Ishikawa (cell line): ENCODE data around the gene AMMECR1L.

Source experiments
- CEBPB ChIP-seq: IDR thresholded peaks from 2 replicates; pipeline ENCODE4 v1.6.1; 2012
- CREB1 ChIP-seq: IDR thresholded peaks from 2 replicates; pipeline ENCODE4 v1.6.1; 2012; ENCODE audit warnings: low read depth
- EGR1 ChIP-seq: IDR thresholded peaks from 2 replicates; pipeline ENCODE4 v1.6.1; 2012
- EP300 ChIP-seq: IDR thresholded peaks from 2 replicates; pipeline ENCODE4 v1.6.1; 2012; ENCODE audit warnings: borderline replicate concordance
- FOXM1 ChIP-seq: IDR thresholded peaks from 2 replicates; pipeline ENCODE4 v1.6.1; 2012; ENCODE audit warnings: low read depth, borderline replicate concordance
- NFIC ChIP-seq: IDR thresholded peaks from 2 replicates; pipeline ENCODE4 v1.6.1; 2012
- RAD21 ChIP-seq: IDR thresholded peaks from 2 replicates; pipeline ENCODE4 v1.6.1; 2012; ENCODE audit warnings: low read depth
- TAF1 ChIP-seq: IDR thresholded peaks from 2 replicates; pipeline ENCODE4 v1.6.1; 2012; ENCODE audit warnings: low read depth, mild to moderate bottlenecking
- TCF12 ChIP-seq: IDR thresholded peaks from 2 replicates; pipeline ENCODE4 v1.6.1; 2012; ENCODE audit warnings: low read depth
- TEAD4 ChIP-seq: IDR thresholded peaks from 2 replicates; pipeline ENCODE4 v1.6.1; 2012
- YY1 ChIP-seq: IDR thresholded peaks from 2 replicates; pipeline ENCODE4 v1.6.1; 2012; ENCODE audit warnings: low read depth
- ZBTB7A ChIP-seq: IDR thresholded peaks from 2 replicates; pipeline ENCODE4 v1.6.1; 2012; ENCODE audit warnings: low read depth
- TF ChIP-seq, protein P1 (sequence below): IDR thresholded peaks from 2 replicates; pipeline ENCODE4 v1.6.1; 2012
- TF ChIP-seq, protein P2 (sequence below): IDR thresholded peaks from 2 replicates; pipeline ENCODE4 v1.6.1; 2012
- TF ChIP-seq, protein P3 (sequence below): IDR thresholded peaks from 2 replicates; pipeline ENCODE4 v1.6.1; 2012; ENCODE audit warnings: low read depth, mild to moderate bottlenecking

Gene AMMECR1L

DNA sequence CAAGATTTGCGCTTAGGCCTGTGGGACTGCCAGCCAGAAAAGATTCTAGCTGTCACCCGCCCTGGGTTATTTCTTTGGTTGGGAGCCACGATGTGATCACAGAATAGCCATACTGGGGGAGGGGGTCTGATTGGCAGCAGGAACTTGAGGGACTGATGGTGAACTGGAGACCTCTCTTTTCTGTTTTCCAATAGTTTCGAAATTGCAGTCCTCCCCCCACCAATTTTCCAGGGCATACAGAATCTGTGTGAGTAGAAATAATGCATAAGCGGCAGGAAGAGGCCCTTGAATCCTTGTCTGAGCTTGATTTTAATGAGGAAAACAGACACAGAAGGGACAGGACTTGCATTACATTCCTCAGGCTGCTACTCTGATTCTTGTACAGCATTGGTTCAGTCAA, 25.6 kb downstream of the AMMECR1L start:
- TF ChIP-seq TCF12, result no peak

- TF ChIP-seq FOXM1 (no peak), TCF12 (no peak), EP300 (no peak), CEBPB (no peak), TAF1 (no peak), TEAD4 (no peak)
- TF ChIP-seq, protein P1, sequence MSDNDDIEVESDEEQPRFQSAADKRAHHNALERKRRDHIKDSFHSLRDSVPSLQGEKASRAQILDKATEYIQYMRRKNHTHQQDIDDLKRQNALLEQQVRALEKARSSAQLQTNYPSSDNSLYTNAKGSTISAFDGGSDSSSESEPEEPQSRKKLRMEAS, result peak; percentile 86
- TF ChIP-seq, protein P2, sequence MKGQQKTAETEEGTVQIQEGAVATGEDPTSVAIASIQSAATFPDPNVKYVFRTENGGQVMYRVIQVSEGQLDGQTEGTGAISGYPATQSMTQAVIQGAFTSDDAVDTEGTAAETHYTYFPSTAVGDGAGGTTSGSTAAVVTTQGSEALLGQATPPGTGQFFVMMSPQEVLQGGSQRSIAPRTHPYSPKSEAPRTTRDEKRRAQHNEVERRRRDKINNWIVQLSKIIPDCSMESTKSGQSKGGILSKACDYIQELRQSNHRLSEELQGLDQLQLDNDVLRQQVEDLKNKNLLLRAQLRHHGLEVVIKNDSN, result peak; percentile 53
These were observed 26.1 kb downstream of the AMMECR1L start for GRCh38 chr2:127859712-127860085.

DNA sequence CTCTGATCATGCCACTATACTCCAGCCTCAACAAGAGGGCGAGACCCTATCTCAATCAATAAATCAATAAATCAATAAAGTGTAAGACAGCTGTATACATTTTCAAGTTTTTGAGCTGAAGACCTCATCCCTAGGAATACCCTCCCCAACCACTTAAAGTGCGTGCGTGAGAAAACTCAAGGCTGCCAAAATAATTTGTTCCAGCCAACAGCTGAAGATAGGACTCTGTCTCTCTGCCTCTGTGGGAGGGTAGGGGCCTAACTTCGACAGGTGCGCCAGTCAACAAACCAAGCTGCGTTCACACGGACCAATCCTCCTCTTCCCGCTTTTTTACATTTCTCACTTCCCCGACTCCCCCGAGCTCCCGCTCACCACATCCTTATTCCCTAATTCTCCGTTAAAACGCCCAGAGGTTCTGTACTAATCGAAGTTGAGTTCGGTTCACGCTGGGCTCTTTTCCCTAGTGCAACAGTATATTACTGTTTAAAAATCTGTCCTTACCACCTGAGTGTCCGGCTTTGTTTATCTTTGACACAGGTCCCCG, 28.4 kb downstream of the AMMECR1L start:
- no peak for TF ChIP-seq TAF1

DNA sequence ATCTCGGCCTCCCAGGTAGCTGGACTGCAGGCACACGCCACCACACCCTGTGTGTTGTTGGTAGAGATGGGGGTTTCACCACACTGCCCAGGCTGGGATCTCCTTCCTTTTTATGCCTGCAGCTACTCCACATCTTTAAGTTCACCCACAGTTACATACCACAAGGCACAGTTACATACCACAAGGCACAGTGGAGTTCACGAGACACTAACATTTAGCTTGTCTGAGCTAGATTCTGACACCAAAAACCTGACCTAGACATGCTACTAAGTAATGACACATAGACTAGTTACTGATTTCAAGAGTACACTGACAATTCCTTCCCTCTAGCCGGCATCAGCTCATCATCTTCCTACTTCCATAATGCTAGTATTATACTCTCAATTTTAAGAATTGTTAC, 32.1 kb downstream of the AMMECR1L start:
- TF ChIP-seq CREB1 (no peak), EGR1 (no peak), FOXM1 (no peak), ZBTB7A (no peak), TEAD4 (no peak), TCF12 (no peak), CEBPB (no peak), RAD21 (no peak), EP300 (no peak), TAF1 (no peak), NFIC (no peak), YY1 (no peak)
- TF ChIP-seq, protein P2, result no peak
- TF ChIP-seq, protein P3, sequence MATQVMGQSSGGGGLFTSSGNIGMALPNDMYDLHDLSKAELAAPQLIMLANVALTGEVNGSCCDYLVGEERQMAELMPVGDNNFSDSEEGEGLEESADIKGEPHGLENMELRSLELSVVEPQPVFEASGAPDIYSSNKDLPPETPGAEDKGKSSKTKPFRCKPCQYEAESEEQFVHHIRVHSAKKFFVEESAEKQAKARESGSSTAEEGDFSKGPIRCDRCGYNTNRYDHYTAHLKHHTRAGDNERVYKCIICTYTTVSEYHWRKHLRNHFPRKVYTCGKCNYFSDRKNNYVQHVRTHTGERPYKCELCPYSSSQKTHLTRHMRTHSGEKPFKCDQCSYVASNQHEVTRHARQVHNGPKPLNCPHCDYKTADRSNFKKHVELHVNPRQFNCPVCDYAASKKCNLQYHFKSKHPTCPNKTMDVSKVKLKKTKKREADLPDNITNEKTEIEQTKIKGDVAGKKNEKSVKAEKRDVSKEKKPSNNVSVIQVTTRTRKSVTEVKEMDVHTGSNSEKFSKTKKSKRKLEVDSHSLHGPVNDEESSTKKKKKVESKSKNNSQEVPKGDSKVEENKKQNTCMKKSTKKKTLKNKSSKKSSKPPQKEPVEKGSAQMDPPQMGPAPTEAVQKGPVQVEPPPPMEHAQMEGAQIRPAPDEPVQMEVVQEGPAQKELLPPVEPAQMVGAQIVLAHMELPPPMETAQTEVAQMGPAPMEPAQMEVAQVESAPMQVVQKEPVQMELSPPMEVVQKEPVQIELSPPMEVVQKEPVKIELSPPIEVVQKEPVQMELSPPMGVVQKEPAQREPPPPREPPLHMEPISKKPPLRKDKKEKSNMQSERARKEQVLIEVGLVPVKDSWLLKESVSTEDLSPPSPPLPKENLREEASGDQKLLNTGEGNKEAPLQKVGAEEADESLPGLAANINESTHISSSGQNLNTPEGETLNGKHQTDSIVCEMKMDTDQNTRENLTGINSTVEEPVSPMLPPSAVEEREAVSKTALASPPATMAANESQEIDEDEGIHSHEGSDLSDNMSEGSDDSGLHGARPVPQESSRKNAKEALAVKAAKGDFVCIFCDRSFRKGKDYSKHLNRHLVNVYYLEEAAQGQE, result no peak
- TF ChIP-seq, protein P1, result no peak

GRCh38 chr2:127852388-127852787, 33.4 kb downstream of the AMMECR1L start:
- TF ChIP-seq EGR1 (no peak), CEBPB (peak; percentile 95)

DNA sequence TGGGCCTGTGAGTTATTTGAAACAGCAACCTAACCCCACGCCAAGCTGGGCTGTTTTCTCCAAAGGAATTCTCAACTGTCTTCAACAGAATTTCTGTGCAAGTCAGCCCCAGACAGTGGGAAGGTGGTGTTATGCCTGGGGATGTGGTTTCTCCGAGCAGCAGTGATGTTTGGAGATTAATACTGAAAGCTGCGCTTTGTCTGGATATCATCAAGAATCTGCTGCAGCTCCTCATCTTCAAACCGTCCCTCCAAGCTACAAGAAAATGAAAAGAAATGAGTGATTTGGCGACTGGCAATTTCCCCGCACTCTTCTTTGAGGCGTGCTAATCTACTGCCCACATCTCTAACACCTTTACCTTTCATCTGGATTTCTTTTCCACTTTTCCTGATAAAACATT, 37.8 kb downstream of the AMMECR1L start:
- TF ChIP-seq NFIC (no peak), TEAD4 (no peak), EGR1 (no peak), RAD21 (no peak), TCF12 (no peak), FOXM1 (no peak), YY1 (no peak), TAF1 (no peak), EP300 (no peak), CREB1 (no peak)
- TF ChIP-seq, protein P2, result no peak
- TF ChIP-seq, protein P3, result no peak

- TF ChIP-seq ZBTB7A, result no peak
- TF ChIP-seq RAD21, result no peak
These were observed 40.8 kb downstream of the AMMECR1L start for GRCh38 chr2:127844973-127845372.
